GM20000 (cell line): Measurements from ENCODE around the gene C1orf52.

ENCODE experiments used
- DNase-seq: peaks from one replicate; pipeline ENCODE4 v3.0.0; 2012; ENCODE audit warnings: low spot score
- CTCF ChIP-seq: IDR thresholded peaks from 2 replicates; pipeline ENCODE4 v1.5.1; 2012; ENCODE audit warnings: mild to moderate bottlenecking, control low read depth; ENCODE audit errors: extremely low read depth, missing control alignments

The C1orf52 gene

GRCh38 chr1:85245456-85245855 lies 14.0 kb downstream of the C1orf52 start:
- DNase-seq: no peak
- TF ChIP-seq CTCF: no peak

- DNase-seq: no peak
- no peak for TF ChIP-seq CTCF
Measured at GRCh38 chr1:85244271-85245061, 15.0 kb downstream of the C1orf52 start.

- TF ChIP-seq CTCF: no peak
- DNase-seq: no peak
Measured at GRCh38 chr1:85243372-85243771, 16.1 kb downstream of the C1orf52 start.

GRCh38 chr1:85240643-85241042 lies 18.8 kb downstream of the C1orf52 start:
- no peak for DNase-seq
- TF ChIP-seq CTCF: no peak

GRCh38 chr1:85240174-85240601 lies 19.3 kb downstream of the C1orf52 start:
- TF ChIP-seq CTCF: no peak
- peak; percentile 41 for DNase-seq

GRCh38 chr1:85237613-85238012 lies 21.8 kb downstream of the C1orf52 start:
- TF ChIP-seq CTCF: no peak
- DNase-seq: no peak

- TF ChIP-seq CTCF: no peak
- DNase-seq: no peak
Measured at GRCh38 chr1:85230305-85230977, 29.0 kb downstream of the C1orf52 start.
